H1 (cell line): Measurements from ENCODE around the gene GPR12. TPM values are rescaled to one million over a fixed set of nuclear protein-coding genes. Genes with fewer than 3 reads are reported as not detected.

Experiments
- ASH2L ChIP-seq: fragments of 200-600, 300-600 bp; sonication (generic); IDR thresholded peaks from one replicate; pipeline ENCODE4 v1.7.1; 2017; ENCODE audit warnings: low read length
- E2F6 ChIP-seq: IDR thresholded peaks from 2 replicates; pipeline ENCODE4 v1.6.1; 2012; ENCODE audit warnings: inconsistent platforms
- EGR1 ChIP-seq: IDR thresholded peaks from 2 replicates; pipeline ENCODE4 v1.6.1; 2011; ENCODE audit warnings: low read depth, low read length, borderline replicate concordance
- EZH2 ChIP-seq: fragments of 200-600 bp; sonication (generic); IDR thresholded peaks from 2 replicates; pipeline ENCODE4 v1.7.1; 2012; ENCODE audit warnings: low read depth, mild to moderate bottlenecking, moderate library complexity, low read length, inconsistent platforms; ENCODE audit not compliant: severe bottlenecking
- KDM4A ChIP-seq: IDR thresholded peaks from one replicate; pipeline ENCODE4 v1.7.1; 2012; ENCODE audit warnings: low read depth, mild to moderate bottlenecking, moderate library complexity, low read length, inconsistent platforms; ENCODE audit not compliant: severe bottlenecking
- MAX ChIP-seq: IDR thresholded peaks from 2 replicates; pipeline ENCODE4 v1.6.1; 2012; ENCODE audit warnings: inconsistent platforms
- RNF2 ChIP-seq: fragments of 200-900, 300-1000 bp; sonication (generic); IDR thresholded peaks from 2 replicates; pipeline ENCODE4 v1.7.1; 2016; ENCODE audit warnings: borderline replicate concordance, low read depth, mild to moderate bottlenecking, antibody characterized with exemption, low read length; ENCODE audit not compliant: poor library complexity, severe bottlenecking; ENCODE audit errors: missing control alignments
- SUZ12 ChIP-seq: fragments of 200-600 bp; sonication (generic); IDR thresholded peaks from 2 replicates; pipeline ENCODE4 v1.6.1; 2012; ENCODE audit warnings: mild to moderate bottlenecking, inconsistent platforms, low read length, moderate library complexity, mixed read lengths
- polyA plus RNA-seq, 7 experiments: library from polyadenylated mRNA; depleted of rRNA in 3 of 7; stranded (reverse) in 5 of 7; unstranded in 2 of 7; fragments of >200 nt in 5 of 7; fragments of 200-250 nt in 2 of 7; gene quantifications; 1 replicate in 5 of 7; 2 replicates in 1 of 7; 4 replicates in 1 of 7; pipeline versions ENCODE4 v1.2.1 to v1.2.3, GENCODE V29; 2011 to 2013; ENCODE audit warnings: missing spikeins in 2 of 7, mixed read lengths in 2 of 7
- total RNA-seq: library from RNA; stranded (reverse); fragmentation: NEBNext Ultra II Directional; extraction: Animal tissue kit (Norgen Biotek cat#: 25700); gene quantifications from 2 replicates; pipeline ENCODE4 v1.2.1, GENCODE V29; 2021

Gene GPR12
- total and polyA plus RNA-seq, 2 of the 8 experiments (the other 6 are each of a cell fraction or from before 2014, with no cell fraction given) = 0.15 to 0.27 TPM

GRCh38 chr13:26759907-26760831, at the start of gene GPR12 (continued):
- TF ChIP-seq EZH2 (peak; percentile 86), RNF2 (peak; percentile 49), KDM4A (peak; percentile 68), MAX (peak; percentile 46), ASH2L (peak; percentile 28), E2F6 (peak; percentile 55), SUZ12 (peak; percentile 76), EGR1 (no peak)
